GM23338 (cell line): ENCODE measurements around the gene CTTN.

Experiments
- CREB1 ChIP-seq: fragments of 250-450 bp; sonication (Bioruptor Pico); IDR thresholded peaks from 2 replicates; pipeline ENCODE4 v1.5.0; 2020; ENCODE audit warnings: low read depth, mild to moderate bottlenecking, moderate library complexity
- ETS1 ChIP-seq: IDR thresholded peaks from 2 replicates; pipeline ENCODE4 v1.6.1; 2016; ENCODE audit warnings: antibody characterized with exemption
- EZH2 ChIP-seq: fragments of 200-600 bp; sonication (generic); IDR thresholded peaks from one replicate; pipeline ENCODE4 v1.8.0; 2017; ENCODE audit warnings: antibody characterized with exemption, mild to moderate bottlenecking, low read depth; ENCODE audit not compliant: unreplicated experiment
- EZH2phosphoT487 ChIP-seq: fragments of 200-600 bp; sonication (generic); IDR thresholded peaks from one replicate; pipeline ENCODE4 v1.8.1; 2018; ENCODE audit warnings: antibody characterized with exemption; ENCODE audit not compliant: unreplicated experiment
- JUNB ChIP-seq: IDR thresholded peaks from one replicate; pipeline ENCODE4 v1.6.1; 2016; ENCODE audit warnings: antibody characterized with exemption; ENCODE audit not compliant: unreplicated experiment
- NANOG ChIP-seq: IDR thresholded peaks from 2 replicates; pipeline ENCODE4 v1.6.1; 2016; ENCODE audit warnings: antibody characterized with exemption, borderline replicate concordance
- POLR2AphosphoS5 ChIP-seq: IDR thresholded peaks from 2 replicates; pipeline ENCODE4 v1.6.1; 2016; ENCODE audit warnings: antibody characterized with exemption, low read depth
- STAT1 ChIP-seq: IDR thresholded peaks from one replicate; pipeline ENCODE4 v1.6.1; 2016; ENCODE audit warnings: antibody characterized with exemption; ENCODE audit not compliant: unreplicated experiment
- ZNF331 ChIP-seq: fragments of 250-450 bp; sonication (Bioruptor Pico); IDR thresholded peaks from 2 replicates; pipeline ENCODE4 v1.5.0; 2020; ENCODE audit warnings: low read depth, mild to moderate bottlenecking, moderate library complexity
- ZNF462 ChIP-seq: fragments of 250-450 bp; sonication (Bioruptor Pico); IDR thresholded peaks from 2 replicates; pipeline ENCODE4 v1.5.0; 2020; ENCODE audit warnings: mild to moderate bottlenecking, moderate library complexity
- TF ChIP-seq, protein P1 (sequence below): IDR thresholded peaks from one replicate; pipeline ENCODE4 v1.6.1; 2018; ENCODE audit warnings: antibody characterized with exemption; ENCODE audit not compliant: unreplicated experiment
- TF ChIP-seq, protein P2 (sequence below), 2 experiments: fragments of 200-600 bp in 1 of 2; sonication (generic) in 1 of 2; conservative IDR thresholded peaks; 2 replicates each; pipeline versions ENCODE4 v1.5.1 to v1.6.1; 2016 to 2017; ENCODE audit warnings: antibody characterized with exemption in 2 of 2, low read depth in 2 of 2, mild to moderate bottlenecking in 2 of 2, moderate library complexity in 1 of 2

DNA sequence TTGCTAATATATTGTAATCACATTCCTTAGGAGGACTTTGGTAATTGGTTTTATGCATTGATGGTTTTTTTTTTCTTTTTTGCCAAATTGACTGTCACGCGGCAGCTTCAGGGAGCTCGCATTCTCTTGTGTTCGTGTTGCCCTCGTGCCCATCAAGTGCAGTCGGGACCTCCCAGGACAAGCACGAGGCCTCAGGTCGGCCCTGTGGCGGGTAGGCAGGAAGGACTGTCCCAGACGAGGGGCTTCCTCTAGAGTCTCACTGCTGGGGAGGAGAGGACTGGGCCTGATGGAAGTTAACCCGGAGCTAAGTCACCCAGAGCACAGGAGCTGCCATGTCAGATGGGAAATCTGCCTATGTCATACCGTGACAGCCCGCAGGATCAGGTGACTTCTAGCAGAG lies 37.0 kb downstream of the CTTN start:
- TF ChIP-seq, protein P1, sequence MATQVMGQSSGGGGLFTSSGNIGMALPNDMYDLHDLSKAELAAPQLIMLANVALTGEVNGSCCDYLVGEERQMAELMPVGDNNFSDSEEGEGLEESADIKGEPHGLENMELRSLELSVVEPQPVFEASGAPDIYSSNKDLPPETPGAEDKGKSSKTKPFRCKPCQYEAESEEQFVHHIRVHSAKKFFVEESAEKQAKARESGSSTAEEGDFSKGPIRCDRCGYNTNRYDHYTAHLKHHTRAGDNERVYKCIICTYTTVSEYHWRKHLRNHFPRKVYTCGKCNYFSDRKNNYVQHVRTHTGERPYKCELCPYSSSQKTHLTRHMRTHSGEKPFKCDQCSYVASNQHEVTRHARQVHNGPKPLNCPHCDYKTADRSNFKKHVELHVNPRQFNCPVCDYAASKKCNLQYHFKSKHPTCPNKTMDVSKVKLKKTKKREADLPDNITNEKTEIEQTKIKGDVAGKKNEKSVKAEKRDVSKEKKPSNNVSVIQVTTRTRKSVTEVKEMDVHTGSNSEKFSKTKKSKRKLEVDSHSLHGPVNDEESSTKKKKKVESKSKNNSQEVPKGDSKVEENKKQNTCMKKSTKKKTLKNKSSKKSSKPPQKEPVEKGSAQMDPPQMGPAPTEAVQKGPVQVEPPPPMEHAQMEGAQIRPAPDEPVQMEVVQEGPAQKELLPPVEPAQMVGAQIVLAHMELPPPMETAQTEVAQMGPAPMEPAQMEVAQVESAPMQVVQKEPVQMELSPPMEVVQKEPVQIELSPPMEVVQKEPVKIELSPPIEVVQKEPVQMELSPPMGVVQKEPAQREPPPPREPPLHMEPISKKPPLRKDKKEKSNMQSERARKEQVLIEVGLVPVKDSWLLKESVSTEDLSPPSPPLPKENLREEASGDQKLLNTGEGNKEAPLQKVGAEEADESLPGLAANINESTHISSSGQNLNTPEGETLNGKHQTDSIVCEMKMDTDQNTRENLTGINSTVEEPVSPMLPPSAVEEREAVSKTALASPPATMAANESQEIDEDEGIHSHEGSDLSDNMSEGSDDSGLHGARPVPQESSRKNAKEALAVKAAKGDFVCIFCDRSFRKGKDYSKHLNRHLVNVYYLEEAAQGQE = no peak
- TF ChIP-seq, protein P2, sequence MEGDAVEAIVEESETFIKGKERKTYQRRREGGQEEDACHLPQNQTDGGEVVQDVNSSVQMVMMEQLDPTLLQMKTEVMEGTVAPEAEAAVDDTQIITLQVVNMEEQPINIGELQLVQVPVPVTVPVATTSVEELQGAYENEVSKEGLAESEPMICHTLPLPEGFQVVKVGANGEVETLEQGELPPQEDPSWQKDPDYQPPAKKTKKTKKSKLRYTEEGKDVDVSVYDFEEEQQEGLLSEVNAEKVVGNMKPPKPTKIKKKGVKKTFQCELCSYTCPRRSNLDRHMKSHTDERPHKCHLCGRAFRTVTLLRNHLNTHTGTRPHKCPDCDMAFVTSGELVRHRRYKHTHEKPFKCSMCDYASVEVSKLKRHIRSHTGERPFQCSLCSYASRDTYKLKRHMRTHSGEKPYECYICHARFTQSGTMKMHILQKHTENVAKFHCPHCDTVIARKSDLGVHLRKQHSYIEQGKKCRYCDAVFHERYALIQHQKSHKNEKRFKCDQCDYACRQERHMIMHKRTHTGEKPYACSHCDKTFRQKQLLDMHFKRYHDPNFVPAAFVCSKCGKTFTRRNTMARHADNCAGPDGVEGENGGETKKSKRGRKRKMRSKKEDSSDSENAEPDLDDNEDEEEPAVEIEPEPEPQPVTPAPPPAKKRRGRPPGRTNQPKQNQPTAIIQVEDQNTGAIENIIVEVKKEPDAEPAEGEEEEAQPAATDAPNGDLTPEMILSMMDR (conservative IDR thresholded peaks at IDR 0.05; ENCODE audit: low read depth in 2 of 2) = no peak
- TF ChIP-seq ETS1 (no peak), ZNF462 (CRISPR knock-in tag) (no peak), POLR2AphosphoS5 (no peak), EZH2 (no peak), NANOG (no peak), JUNB (no peak), CREB1 (CRISPR knock-in tag) (no peak), EZH2phosphoT487 (no peak), STAT1 (no peak), ZNF331 (CRISPR knock-in tag) (no peak)
